K562 (cell line): ENCODE data around the gene LILRB3. TPM values are rescaled to one million over a fixed set of nuclear protein-coding genes. Genes with fewer than 3 reads are reported as not detected.

Experiments used
- CEBPG ChIP-seq, 3 experiments: fragments of 200-800 bp in 1 of 3; sonication (Bioruptor generic) in 1 of 3; sonication (generic) in 1 of 3; formaldehyde crosslinking in 1 of 3; IDR thresholded peaks in 2 of 3; conservative IDR thresholded peaks in 1 of 3; 2 replicates each; pipeline versions ENCODE4 v1.6.1 to v1.8.0; 2016 to 2022; ENCODE audit warnings: missing compliant biosample characterization in 2 of 3, missing genetic modification characterization in 2 of 3, mild to moderate bottlenecking in 1 of 3, missing genetic modification reagents in 1 of 3
- ELF2 ChIP-seq: fragments of 250-450 bp; sonication (Bioruptor Pico); IDR thresholded peaks from 2 replicates; pipeline ENCODE4 v1.5.0; 2021; ENCODE audit warnings: mild to moderate bottlenecking
- FOSL1 ChIP-seq: fragments of 200-800 bp; sonication (Bioruptor generic); conservative IDR thresholded peaks from 2 replicates; pipeline ENCODE4 v1.6.1; 2016; ENCODE audit warnings: missing genetic modification characterization, missing compliant biosample characterization
- GTF2A2 ChIP-seq: IDR thresholded peaks from 2 replicates; pipeline ENCODE4 v1.6.1; 2016; ENCODE audit warnings: mild to moderate bottlenecking, missing genetic modification characterization, missing compliant biosample characterization
- GTF2E2 ChIP-seq: fragments of 200-800 bp; sonication (Bioruptor generic); IDR thresholded peaks from 2 replicates; pipeline ENCODE4 v1.6.1; 2016; ENCODE audit warnings: missing genetic modification characterization, missing compliant biosample characterization
- HDAC8 ChIP-seq: fragments of 450-650 bp; IDR thresholded peaks from 2 replicates; pipeline ENCODE4 v1.6.1; 2016; ENCODE audit warnings: mild to moderate bottlenecking, missing genetic modification characterization, moderate library complexity, missing compliant biosample characterization
- SOX6 ChIP-seq: fragments of 450-650 bp; IDR thresholded peaks from 2 replicates; pipeline ENCODE4 v1.6.1; 2014; ENCODE audit warnings: mild to moderate bottlenecking
- THAP7 ChIP-seq: fragments of 250-450 bp; sonication (Bioruptor Pico); IDR thresholded peaks from 2 replicates; pipeline ENCODE4 v1.5.0; 2021
- ZNF175 ChIP-seq: fragments of 200-800 bp; sonication (Bioruptor generic); IDR thresholded peaks from 2 replicates; pipeline ENCODE4 v1.6.1; 2016; ENCODE audit warnings: low read depth, mild to moderate bottlenecking, missing genetic modification characterization, missing compliant biosample characterization
- ZNF695 ChIP-seq: fragments of 450-650 bp; formaldehyde crosslinking; IDR thresholded peaks from 2 replicates; pipeline ENCODE4 v1.4.0; 2020; ENCODE audit warnings: mild to moderate bottlenecking, moderate library complexity
- ZNF717 ChIP-seq: fragments of 250-450 bp; sonication (Bioruptor Pico); IDR thresholded peaks from 2 replicates; pipeline ENCODE4 v1.5.0; 2021
- ZNF764 ChIP-seq: fragments of 250-450 bp; sonication (Bioruptor Pico); IDR thresholded peaks from 2 replicates; pipeline ENCODE4 v1.4.0; 2020; ENCODE audit warnings: low read depth, mild to moderate bottlenecking, moderate library complexity
- polyA plus RNA-seq, 8 experiments: library from polyadenylated mRNA; depleted of rRNA in 4 of 8; stranded (reverse) in 5 of 8; unstranded in 3 of 8; fragments of >200 nt; fragmentation: Nextera tagmentation in 2 of 8; fragmentation: Illumina TruSeq in 1 of 8; extraction: Ambion mirVana in 2 of 8; extraction: Trizol in 1 of 8; gene quantifications; 2 replicates each; pipeline versions ENCODE4 v1.2.1 to v1.2.3, GENCODE V29; 2011 to 2014; ENCODE audit warnings: inconsistent platforms in 1 of 8, missing spikeins in 1 of 8
- total RNA-seq, 7 experiments: library from RNA; depleted of rRNA in 6 of 7; stranded (reverse); fragments of >200 nt in 6 of 7; fragmentation: Illumina TruSeq in 2 of 7; extraction: Trizol in 2 of 7; gene quantifications; 2 replicates each; pipeline versions ENCODE4 v1.2.1 to v1.2.3, GENCODE V29; 2011 to 2021; ENCODE audit warnings: low replicate concordance in 1 of 7
- TF ChIP-seq, protein P1 (sequence below), 3 experiments: IDR thresholded peaks in 2 of 3; conservative IDR thresholded peaks in 1 of 3; 2 replicates each; pipeline ENCODE4 v1.5.1; 2011 to 2012; ENCODE audit warnings: low read length in 3 of 3, mild to moderate bottlenecking in 3 of 3, control low read depth in 2 of 3, improper control_type of control experiment in 1 of 3, inconsistent platforms in 1 of 3, low read depth in 1 of 3, mixed read lengths in 1 of 3, moderate library complexity in 1 of 3; ENCODE audit not compliant: insufficient read depth in 2 of 3
- TF ChIP-seq, protein P2 (sequence below): fragments of 450-650 bp; IDR thresholded peaks from 2 replicates; pipeline ENCODE4 v1.6.1; 2018; ENCODE audit not compliant: partially characterized antibody
- TF ChIP-seq, protein P3 (sequence below): fragments of 450-650 bp; IDR thresholded peaks from 2 replicates; pipeline ENCODE4 v1.6.1; 2017; ENCODE audit warnings: antibody characterized with exemption

Gene LILRB3
- total and polyA plus RNA-seq, 9 of the 15 experiments (the other 6 are each of a cell fraction or from before 2014, with no cell fraction given) = 0.01 to 0.09 TPM; not detected in 7

GRCh38 chr19:54209058-54209810, 13.6 kb downstream of the LILRB3 start (continued):
- TF ChIP-seq, protein P1, sequence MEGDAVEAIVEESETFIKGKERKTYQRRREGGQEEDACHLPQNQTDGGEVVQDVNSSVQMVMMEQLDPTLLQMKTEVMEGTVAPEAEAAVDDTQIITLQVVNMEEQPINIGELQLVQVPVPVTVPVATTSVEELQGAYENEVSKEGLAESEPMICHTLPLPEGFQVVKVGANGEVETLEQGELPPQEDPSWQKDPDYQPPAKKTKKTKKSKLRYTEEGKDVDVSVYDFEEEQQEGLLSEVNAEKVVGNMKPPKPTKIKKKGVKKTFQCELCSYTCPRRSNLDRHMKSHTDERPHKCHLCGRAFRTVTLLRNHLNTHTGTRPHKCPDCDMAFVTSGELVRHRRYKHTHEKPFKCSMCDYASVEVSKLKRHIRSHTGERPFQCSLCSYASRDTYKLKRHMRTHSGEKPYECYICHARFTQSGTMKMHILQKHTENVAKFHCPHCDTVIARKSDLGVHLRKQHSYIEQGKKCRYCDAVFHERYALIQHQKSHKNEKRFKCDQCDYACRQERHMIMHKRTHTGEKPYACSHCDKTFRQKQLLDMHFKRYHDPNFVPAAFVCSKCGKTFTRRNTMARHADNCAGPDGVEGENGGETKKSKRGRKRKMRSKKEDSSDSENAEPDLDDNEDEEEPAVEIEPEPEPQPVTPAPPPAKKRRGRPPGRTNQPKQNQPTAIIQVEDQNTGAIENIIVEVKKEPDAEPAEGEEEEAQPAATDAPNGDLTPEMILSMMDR (IDR thresholded peaks at IDR 0.05 in 2 of 3, conservative IDR thresholded peaks at IDR 0.05 in 1 of 3; ENCODE audit: insufficient read depth in 2 of 3, low read depth in 1 of 3, low read length in 3 of 3) = no peak
- TF ChIP-seq CEBPG (CRISPR knock-in tag; IDR thresholded peaks at IDR 0.05) = no peak
- TF ChIP-seq CEBPG (tag; conservative IDR thresholded peaks at IDR 0.05 in 1 of 2, IDR thresholded peaks at IDR 0.05 in 1 of 2) = no peak
- TF ChIP-seq SOX6 = no peak
- no peak for TF ChIP-seq ELF2 (CRISPR knock-in tag)
- no peak for TF ChIP-seq FOSL1 (tag)
- TF ChIP-seq GTF2A2 (tag) = no peak
- no peak for TF ChIP-seq HDAC8 (tag)
- TF ChIP-seq GTF2E2 = peak; percentile 16; the same call in 1 of the 2 replicates
- no peak for TF ChIP-seq ZNF175
- TF ChIP-seq, protein P2, sequence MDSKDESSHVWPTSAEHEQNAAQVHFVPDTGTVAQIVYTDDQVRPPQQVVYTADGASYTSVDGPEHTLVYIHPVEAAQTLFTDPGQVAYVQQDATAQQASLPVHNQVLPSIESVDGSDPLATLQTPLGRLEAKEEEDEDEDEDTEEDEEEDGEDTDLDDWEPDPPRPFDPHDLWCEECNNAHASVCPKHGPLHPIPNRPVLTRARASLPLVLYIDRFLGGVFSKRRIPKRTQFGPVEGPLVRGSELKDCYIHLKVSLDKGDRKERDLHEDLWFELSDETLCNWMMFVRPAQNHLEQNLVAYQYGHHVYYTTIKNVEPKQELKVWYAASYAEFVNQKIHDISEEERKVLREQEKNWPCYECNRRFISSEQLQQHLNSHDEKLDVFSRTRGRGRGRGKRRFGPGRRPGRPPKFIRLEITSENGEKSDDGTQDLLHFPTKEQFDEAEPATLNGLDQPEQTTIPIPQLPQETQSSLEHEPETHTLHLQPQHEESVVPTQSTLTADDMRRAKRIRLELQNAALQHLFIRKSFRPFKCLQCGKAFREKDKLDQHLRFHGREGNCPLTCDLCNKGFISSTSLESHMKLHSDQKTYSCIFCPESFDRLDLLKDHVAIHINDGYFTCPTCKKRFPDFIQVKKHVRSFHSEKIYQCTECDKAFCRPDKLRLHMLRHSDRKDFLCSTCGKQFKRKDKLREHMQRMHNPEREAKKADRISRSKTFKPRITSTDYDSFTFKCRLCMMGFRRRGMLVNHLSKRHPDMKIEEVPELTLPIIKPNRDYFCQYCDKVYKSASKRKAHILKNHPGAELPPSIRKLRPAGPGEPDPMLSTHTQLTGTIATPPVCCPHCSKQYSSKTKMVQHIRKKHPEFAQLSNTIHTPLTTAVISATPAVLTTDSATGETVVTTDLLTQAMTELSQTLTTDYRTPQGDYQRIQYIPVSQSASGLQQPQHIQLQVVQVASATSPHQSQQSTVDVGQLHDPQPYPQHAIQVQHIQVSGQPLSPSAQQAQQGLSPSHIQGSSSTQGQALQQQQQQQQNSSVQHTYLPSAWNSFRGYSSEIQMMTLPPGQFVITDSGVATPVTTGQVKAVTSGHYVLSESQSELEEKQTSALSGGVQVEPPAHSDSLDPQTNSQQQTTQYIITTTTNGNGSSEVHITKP = no peak
- TF ChIP-seq THAP7 = no peak
- TF ChIP-seq ZNF764 (CRISPR knock-in tag) = no peak
- TF ChIP-seq ZNF717 (CRISPR knock-in tag) = no peak
- no peak for TF ChIP-seq ZNF695 (CRISPR knock-in tag)
- TF ChIP-seq, protein P3, sequence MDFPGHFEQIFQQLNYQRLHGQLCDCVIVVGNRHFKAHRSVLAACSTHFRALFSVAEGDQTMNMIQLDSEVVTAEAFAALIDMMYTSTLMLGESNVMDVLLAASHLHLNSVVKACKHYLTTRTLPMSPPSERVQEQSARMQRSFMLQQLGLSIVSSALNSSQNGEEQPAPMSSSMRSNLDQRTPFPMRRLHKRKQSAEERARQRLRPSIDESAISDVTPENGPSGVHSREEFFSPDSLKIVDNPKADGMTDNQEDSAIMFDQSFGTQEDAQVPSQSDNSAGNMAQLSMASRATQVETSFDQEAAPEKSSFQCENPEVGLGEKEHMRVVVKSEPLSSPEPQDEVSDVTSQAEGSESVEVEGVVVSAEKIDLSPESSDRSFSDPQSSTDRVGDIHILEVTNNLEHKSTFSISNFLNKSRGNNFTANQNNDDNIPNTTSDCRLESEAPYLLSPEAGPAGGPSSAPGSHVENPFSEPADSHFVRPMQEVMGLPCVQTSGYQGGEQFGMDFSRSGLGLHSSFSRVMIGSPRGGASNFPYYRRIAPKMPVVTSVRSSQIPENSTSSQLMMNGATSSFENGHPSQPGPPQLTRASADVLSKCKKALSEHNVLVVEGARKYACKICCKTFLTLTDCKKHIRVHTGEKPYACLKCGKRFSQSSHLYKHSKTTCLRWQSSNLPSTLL = no peak
